Calu3 (cell line): Measurements from ENCODE around the gene AMPH. TPM values are rescaled to one million over a fixed set of nuclear protein-coding genes. Genes with fewer than 3 reads are reported as not detected.
"Not testable (repeated sequence)": the region's sequence is repeated elsewhere in the genome, so short reads cannot be mapped to it uniquely, and the experiment has no call there.

Experiments used
- BruUV-seq: library from RNA; stranded (reverse); fragments of 400-500 nt; replicated peaks from 2 replicates; lab custom pipeline; 2021; lab: Mats Ljungman, UMichigan
- CTCF ChIA-PET: fragments of 300-600 bp; sonication (Branson Sonifier 250); formaldehyde crosslinking; loops from one replicate; lab custom pipeline; 2022; ENCODE audit warnings: antibody characterized with exemption; lab: Charles Lee
- DNase-seq: peaks from one replicate; pipeline ENCODE4 v3.0.0; 2022
- H3K27ac Mint-ChIP-seq: one replicate; pipeline ENCODE4 v1.8.0; 2022; ENCODE audit warnings: mixed read lengths; ENCODE audit not compliant: unreplicated experiment
- H3K27me3 Mint-ChIP-seq: one replicate; pipeline ENCODE4 v1.8.0; 2022; ENCODE audit warnings: mixed read lengths; ENCODE audit not compliant: unreplicated experiment
- H3K36me3 Mint-ChIP-seq: one replicate; pipeline ENCODE4 v1.8.0; 2022; ENCODE audit warnings: mild to moderate bottlenecking, moderate library complexity, mixed read lengths; ENCODE audit not compliant: insufficient read depth, unreplicated experiment
- H3K4me1 Mint-ChIP-seq: one replicate; pipeline ENCODE4 v1.8.0; 2022; ENCODE audit warnings: mild to moderate bottlenecking, low read depth, mixed read lengths; ENCODE audit not compliant: unreplicated experiment
- H3K4me3 Mint-ChIP-seq: one replicate; pipeline ENCODE4 v1.8.0; 2022; ENCODE audit warnings: mild to moderate bottlenecking, low read depth, moderate library complexity, mixed read lengths; ENCODE audit not compliant: unreplicated experiment
- H3K9me3 Mint-ChIP-seq: one replicate; pipeline ENCODE4 v1.8.0; 2022; ENCODE audit warnings: low read depth, mixed read lengths; ENCODE audit not compliant: unreplicated experiment
- CTCF ChIP-seq: fragments of 200-600 bp; IDR thresholded peaks from one replicate; pipeline ENCODE4 v1.8.0; 2022; ENCODE audit warnings: antibody characterized with exemption; ENCODE audit not compliant: unreplicated experiment
- intact Hi-C: fragments of 100-400 bp; cut with micrococcal nuclease; formaldehyde crosslinking; loops from one replicate; pipeline ENCODE4 v1.10.0; 2022; ENCODE audit not compliant: unreplicated experiment
- total RNA-seq: library from RNA; stranded (reverse); gene quantifications from 2 replicates; pipeline ENCODE4 v1.2.3, GENCODE V29; 2022

Gene AMPH
- total RNA-seq, 1 experiment from 2014 or later: not detected

GRCh38 chr7:38351601-38352000 is 279.6 kb downstream of the AMPH start:
- intact Hi-C loops: no loop called here
- Mint-ChIP-seq H3K4me1 (no peaks in the 10 kb centered on the region), H3K4me3 (no peak overlapping the region), H3K9me3 (no peaks in the 10 kb centered on the region), H3K27me3 (no peaks in the 10 kb centered on the region), H3K36me3 (no peaks in the 10 kb centered on the region), H3K27ac (no peak overlapping the region)
- CTCF ChIA-PET: interaction anchor here (0.6 to 1.2 kb wide), 2 partner anchors 10 to 11 kb away, joined by 3 to 4 read pairs; no protein-coding TSS in a partner anchor
- no peak for DNase-seq
- no TSS peak for BruUV-seq
- TF ChIP-seq CTCF: no peak

GRCh38 chr7:38350777-38351176 is 280.4 kb downstream of the AMPH start:
- intact Hi-C loops, H3K36me3 Mint-ChIP-seq, DNase-seq, H3K4me3 Mint-ChIP-seq, H3K4me1 Mint-ChIP-seq, H3K9me3 Mint-ChIP-seq, H3K27ac Mint-ChIP-seq, BruUV-seq, H3K27me3 Mint-ChIP-seq: not testable (repeated sequence)
- CTCF ChIA-PET: interaction anchor here (0.6 to 1.7 kb wide), 2 partner anchors 17 to 449 kb away, joined by 3 to 9 read pairs; no protein-coding TSS in a partner anchor

- H3K9me3 Mint-ChIP-seq, BruUV-seq, intact Hi-C loops, H3K4me3 Mint-ChIP-seq, H3K36me3 Mint-ChIP-seq, H3K4me1 Mint-ChIP-seq, H3K27me3 Mint-ChIP-seq, H3K27ac Mint-ChIP-seq: not testable (repeated sequence)
- peak; percentile 63 for DNase-seq
- TF ChIP-seq CTCF: peak; percentile 29
- CTCF ChIA-PET: interaction anchor here (0.9 to 1.7 kb wide), 5 partner anchors 9 to 134 kb away, joined by 3 to 9 read pairs (median 4); no protein-coding TSS in a partner anchor
Measured at GRCh38 chr7:38349869-38350583, 281.1 kb downstream of the AMPH start.

GRCh38 chr7:38349126-38349795 is 281.9 kb downstream of the AMPH start:
- H3K27ac Mint-ChIP-seq, intact Hi-C loops: not testable (repeated sequence)
- CTCF ChIA-PET: interaction anchor here (0.9 to 1.7 kb wide), 5 partner anchors 10 to 134 kb away, joined by 3 to 9 read pairs (median 4); no protein-coding TSS in a partner anchor

GRCh38 chr7:38345299-38346172 is 285.6 kb downstream of the AMPH start:
- intact Hi-C loops, H3K4me3 Mint-ChIP-seq: not testable (repeated sequence)

More at GRCh38 chr7:38349126-38349795, 281.9 kb downstream of the AMPH start:
- DNase-seq, BruUV-seq, H3K4me1 Mint-ChIP-seq, H3K36me3 Mint-ChIP-seq, H3K4me3 Mint-ChIP-seq, H3K27me3 Mint-ChIP-seq, H3K9me3 Mint-ChIP-seq: not testable (repeated sequence)

GRCh38 chr7:38344741-38345140 is 286.4 kb downstream of the AMPH start:
- H3K4me3 Mint-ChIP-seq, BruUV-seq, intact Hi-C loops, H3K36me3 Mint-ChIP-seq, H3K4me1 Mint-ChIP-seq, H3K27ac Mint-ChIP-seq, DNase-seq, H3K27me3 Mint-ChIP-seq, H3K9me3 Mint-ChIP-seq: not testable (repeated sequence)
- CTCF ChIA-PET: interaction anchor here (1.2 to 2.7 kb wide), 2 partner anchors 9 to 14 kb away, joined by 17 to 22 read pairs; no protein-coding TSS in a partner anchor

More at GRCh38 chr7:38345299-38346172, 285.6 kb downstream of the AMPH start:
- not testable (repeated sequence) for H3K27ac Mint-ChIP-seq, H3K27me3 Mint-ChIP-seq, H3K36me3 Mint-ChIP-seq, H3K9me3 Mint-ChIP-seq, BruUV-seq, H3K4me1 Mint-ChIP-seq
- DNase-seq: peak; percentile 65
- CTCF ChIA-PET: interaction anchor here (0.7 to 2.7 kb wide), 4 partner anchors 10 to 31 kb away, joined by 3 to 22 read pairs (median 11); no protein-coding TSS in a partner anchor

GRCh38 chr7:38342135-38342534 is 289.0 kb downstream of the AMPH start:
- intact Hi-C loops, H3K4me3 Mint-ChIP-seq, H3K4me1 Mint-ChIP-seq, H3K27me3 Mint-ChIP-seq, H3K27ac Mint-ChIP-seq, DNase-seq, H3K36me3 Mint-ChIP-seq, H3K9me3 Mint-ChIP-seq, BruUV-seq: not testable (repeated sequence)
- CTCF ChIA-PET: interaction anchor here (0.5 to 1.4 kb wide), 3 partner anchors 11 to 441 kb away, joined by 3 to 5 read pairs (median 5); no protein-coding TSS in a partner anchor
